ENCODE results near the gene AEBP1.

AEBP1 gene

DNA sequence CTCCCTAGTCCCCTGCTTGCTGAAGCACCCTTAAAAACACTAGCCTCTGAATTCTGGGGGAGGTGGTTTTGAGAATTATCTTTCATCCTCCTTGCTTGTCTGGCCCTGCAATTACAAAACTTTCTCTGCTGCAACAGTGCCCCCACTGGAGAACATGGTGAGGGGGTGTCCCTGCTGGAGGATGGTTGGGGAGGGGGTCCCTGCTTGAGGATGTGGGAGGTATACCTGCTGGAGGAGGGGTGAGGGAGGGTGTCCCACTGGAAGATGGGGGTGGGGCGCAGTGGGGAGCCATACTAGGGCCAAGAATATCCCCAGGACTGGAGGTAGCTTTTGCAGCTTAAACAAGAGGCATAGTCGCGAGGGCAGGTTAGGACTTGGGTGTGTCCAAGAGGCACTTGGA is 18.6 kb upstream of the AEBP1 start:
- no peak for DNase-seq (ENCODE audit: low read depth)

- DNase-seq (ENCODE audit: low read depth), result no peak
Measured at GRCh38 chr7:44086627-44087026, 17.5 kb upstream of the AEBP1 start.

DNA sequence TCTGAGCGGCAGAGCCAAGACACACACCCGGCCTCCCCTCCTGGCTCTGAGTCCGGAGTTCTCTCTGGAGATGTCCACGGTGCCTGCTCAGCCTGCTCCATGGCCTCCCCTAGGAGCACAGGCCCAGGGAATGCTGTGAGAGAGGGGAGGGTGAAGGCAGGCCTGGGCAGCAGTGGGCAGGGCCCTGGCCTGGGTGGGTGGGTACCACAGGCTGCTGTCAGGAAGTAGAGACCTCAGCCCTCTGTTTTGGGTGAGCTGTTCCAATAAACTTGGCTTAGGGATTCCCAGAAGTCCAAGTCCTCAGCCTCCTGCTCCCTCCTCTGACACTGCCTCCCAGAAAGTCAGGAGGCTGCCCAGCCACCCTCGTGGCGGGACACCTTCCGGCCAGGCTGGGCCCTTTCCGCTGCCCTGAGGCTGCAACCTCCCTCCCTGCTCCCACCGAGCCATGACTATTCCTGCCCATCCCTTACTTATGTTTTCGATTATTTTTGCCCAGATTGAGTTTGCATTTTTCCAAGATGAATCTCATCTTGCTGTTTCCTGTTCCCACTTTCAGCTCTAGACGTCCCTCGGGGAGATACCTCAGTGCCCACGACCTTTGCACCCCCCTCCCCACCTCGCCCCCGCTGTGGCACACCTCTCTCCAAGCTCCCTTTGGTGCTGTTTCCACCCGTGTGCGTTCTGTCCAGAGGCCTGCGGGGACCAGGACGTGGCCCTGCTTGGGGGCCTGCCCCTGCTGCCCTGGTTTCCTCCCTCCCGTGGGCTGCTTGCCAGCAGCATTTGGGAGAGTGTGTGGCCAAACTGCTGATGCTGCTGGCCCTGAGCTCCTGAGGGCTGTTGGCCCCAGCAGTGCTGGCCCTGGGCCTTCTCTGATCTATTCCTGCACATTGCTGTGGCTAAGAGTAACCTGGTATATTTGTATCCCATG is 16.0 kb upstream of the AEBP1 start:
- DNase-seq (ENCODE audit: low read depth), result peak; percentile 98

DNA sequence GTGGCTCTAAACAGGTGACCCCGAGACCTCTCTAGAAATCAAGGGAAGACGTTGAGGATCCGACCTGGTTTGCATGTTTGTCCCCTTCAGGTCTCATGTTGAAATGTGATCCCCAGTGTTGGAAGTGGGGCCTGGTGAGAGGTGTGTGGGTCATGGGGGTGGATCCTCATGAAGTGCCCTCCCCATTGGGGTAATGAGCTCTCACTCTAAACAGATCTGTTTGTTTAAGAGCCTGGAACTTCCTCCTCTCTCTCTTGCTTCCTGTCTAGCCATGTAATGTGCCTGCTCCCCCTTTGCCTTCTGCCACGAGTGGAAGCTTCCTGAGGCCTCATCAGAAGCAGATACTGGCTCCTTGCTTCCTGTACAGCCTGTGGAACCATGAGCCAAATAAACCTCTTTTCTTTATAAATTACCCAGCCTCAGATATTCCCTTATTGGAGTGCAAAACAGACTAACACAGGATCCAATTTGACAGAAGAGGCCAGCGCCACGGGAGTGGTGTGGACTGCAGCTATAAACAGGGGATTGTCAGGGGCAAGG is 11.0 kb upstream of the AEBP1 start:
- no peak for DNase-seq (ENCODE audit: low read depth)

DNA sequence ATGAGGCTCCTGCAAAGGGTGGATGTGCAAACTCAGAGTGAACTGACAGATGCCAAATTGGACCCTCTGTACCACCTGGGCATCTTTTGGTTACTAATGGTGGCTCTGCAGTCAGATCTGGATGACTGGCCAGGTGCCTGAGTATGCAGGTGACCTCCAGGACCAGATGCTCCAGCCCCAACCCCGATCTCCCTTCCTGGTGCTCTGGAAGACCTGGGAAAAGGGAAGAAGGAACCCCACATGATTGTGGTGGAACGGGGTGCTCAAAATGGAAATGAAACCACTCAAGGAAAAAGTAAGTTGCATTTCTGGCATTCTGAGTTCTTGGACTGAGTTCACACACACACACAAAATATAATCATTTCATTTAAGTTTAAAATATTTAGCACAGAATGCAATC is 9.8 kb upstream of the AEBP1 start:
- DNase-seq (ENCODE audit: low read depth), result no peak

- DNase-seq (ENCODE audit: low read depth), result no peak
Measured at GRCh38 chr7:44094883-44095592, 9.1 kb upstream of the AEBP1 start.

DNA sequence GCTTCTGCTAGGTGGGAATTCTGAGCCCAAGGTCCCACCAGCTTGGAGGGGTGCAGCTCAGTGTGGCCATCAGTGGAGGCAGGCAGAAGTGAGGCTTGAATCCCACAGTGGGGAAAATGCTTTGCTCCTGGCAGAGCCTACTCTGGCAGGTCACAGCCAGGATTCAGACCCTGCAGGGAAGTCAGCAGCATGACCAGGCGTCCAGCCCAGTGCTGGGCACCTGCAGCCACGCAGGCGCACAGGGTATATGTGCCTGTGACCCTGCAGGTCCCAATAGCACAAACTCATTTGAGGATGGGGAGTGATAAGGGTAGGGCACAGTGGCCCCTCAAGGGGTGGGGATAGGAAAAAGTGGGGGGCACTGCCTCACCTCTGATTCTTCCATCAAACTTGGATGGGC is 8.4 kb upstream of the AEBP1 start:
- no peak for DNase-seq (ENCODE audit: low read depth)

- no peak for DNase-seq (ENCODE audit: low read depth)
Measured at GRCh38 chr7:44096326-44096881, 7.7 kb upstream of the AEBP1 start.

- no peak for DNase-seq (ENCODE audit: low read depth)
Measured at GRCh38 chr7:44097064-44097932, 6.8 kb upstream of the AEBP1 start.

- DNase-seq (ENCODE audit: low read depth), result no peak
Measured at GRCh38 chr7:44098092-44099068, 5.8 kb upstream of the AEBP1 start.

DNA sequence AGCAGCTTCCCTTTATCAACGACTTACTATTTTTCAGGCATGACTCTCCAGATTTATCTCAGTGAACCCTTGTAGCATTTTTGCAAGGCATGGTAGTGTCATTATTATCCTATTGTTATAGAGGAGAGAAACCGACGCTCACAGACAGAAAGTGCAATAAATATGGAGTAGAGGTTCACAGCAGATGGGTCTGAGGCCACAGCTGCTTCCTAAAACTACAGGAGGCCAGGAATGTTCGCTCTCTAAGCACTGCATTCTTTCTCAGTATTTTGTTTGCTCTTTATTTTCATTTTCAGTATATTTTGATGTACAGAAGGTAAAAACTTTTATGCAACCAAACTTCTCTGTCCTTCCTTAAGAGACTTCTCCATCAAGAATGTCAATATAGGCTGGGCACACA is 4.5 kb upstream of the AEBP1 start:
- no peak for DNase-seq (ENCODE audit: low read depth)

DNA sequence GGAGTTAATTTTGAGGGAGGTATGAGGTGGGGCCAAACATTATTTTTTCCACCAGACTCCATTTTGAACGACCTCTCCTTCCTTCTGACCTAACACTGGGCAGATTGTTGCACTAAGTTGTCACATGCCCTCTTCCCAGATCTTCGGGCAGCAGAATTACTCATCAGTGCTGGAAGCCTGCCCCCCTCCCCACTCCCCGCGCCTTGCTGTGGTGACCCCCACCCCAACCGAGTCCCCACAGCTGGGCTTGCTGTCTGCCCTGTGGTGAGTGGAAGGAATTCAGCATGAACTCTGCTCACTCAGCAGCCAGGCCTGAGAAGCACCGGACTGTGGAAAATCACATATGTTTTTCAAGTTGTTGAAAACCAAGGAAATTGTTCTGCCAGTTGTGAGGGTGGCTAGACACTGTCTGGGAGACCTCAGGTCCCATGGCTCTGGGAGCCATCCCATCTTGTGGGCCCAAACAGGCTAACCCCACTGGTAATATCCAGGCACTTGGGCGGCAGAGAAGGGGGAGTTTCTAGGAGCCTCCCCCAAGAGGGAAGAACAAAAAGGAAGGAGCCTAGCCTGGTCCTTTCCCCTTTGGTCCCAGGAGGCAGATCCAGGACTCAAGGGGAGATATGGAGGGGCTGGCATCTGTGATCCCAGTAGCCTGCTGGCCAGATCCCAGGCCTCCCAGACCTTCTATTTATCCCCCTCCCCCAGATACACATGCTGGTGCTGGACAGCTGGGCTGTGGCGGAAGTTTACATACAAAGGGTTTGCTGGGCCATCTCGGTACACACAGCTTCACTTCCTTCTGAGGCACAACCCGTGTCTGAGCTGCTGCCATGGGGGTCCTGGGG is 3.5 kb upstream of the AEBP1 start:
- peak; percentile 92 for DNase-seq (ENCODE audit: low read depth)

DNA sequence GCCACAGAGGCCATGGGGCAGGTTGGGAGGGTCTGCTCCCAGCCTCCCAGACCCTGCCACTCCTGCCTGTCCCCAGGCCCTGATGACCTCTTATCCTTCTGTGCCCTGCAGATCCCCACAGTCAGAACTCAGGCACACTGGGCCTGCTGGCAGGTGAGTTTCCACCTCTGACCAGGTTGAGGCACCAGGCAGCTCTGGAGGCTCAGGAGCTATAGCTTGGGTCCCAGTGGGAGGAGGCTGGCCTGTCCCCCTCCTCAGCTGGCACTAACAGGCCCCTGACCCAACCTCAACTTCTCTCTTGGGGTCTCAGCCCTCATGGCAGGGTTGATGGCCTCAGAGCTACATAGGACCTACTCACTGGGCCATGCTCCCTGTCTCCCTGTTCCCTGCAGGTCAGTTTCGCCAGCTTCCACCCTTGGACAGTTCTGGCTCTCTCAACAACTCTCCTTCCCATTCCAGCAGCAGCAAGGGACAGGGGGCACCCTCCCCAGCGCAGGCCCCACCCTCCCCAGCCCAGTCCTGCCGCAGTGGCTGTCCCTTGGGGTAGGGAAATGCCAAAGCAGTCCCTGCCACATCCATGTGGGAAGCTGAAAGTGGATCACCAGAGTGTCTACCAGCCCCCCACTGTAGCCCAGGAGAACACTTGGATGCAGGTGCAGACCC is 2.7 kb upstream of the AEBP1 start:
- DNase-seq (ENCODE audit: low read depth), result no peak

DNA sequence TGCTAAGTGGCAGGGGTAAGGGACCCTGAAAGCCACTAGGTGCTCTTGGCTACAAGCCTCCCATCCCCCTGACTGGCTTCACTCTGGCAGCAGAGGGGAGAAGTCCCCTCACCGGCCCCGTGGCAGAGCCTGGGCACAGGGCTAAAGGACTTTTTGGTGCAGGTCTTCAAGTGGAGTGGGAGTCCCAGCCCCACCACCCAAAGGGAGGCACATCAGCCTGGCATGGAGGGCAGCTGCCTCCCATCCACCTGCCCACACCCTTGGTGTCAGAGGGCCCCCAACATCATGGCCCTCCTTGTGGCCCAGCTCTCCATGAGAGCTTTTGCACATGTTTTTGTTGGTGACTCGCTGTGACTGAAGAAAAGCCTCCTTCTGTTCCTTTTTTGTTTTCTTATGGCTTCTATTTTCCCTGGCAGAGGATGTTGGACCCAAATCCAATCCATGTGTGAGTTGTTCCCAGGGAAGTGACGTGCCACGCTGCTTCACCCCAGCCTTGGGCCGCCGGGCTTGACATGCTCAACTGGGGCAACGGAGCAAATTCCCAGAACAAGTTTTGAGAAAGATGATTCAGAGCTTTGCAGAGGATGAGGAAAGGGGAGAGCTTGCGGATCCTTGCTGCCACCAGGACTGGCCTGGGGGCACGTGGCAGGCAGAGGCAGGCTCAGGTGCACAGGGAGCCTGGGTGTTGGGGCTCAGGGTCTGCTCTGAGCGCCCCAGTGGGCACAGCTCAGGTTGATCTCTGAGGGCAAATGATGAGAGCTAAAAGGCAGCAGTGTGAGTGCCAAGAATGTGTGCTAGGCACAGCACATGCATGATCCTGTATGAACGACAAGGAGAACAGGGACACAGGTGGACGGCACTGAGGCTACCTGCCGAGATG is 1.9 kb upstream of the AEBP1 start:
- DNase-seq (ENCODE audit: low read depth), result peak; percentile 96

- no peak for DNase-seq (ENCODE audit: low read depth)
Measured at GRCh38 chr7:44102846-44103565, 1.1 kb upstream of the AEBP1 start.

DNA sequence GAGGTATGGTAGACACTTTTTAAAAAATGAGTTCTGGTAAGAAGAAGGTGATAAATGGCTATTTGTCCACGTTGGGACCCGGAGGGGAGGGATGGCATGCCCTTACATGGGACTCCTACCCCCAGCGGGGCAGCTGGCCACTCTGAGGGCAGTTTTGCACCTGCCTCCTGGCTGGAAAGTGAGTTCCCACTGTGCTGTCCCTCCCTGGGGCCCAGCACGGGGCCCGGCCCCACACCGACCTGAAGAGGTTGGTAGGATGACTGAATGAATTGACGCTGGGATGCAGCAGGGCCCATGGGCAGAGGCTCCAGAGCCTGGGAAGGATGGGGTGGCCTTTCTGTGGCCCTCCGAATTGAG is 601 bp upstream of the AEBP1 start:
- DNase-seq (ENCODE audit: low read depth), result no peak

Measured in fibroblast of gingiva (primary cell).